Body of pancreas (tissue), 4 donors: ENCODE measurements around the gene NDUFS8. TPM values are rescaled to one million over a fixed set of nuclear protein-coding genes. Genes with fewer than 3 reads are reported as not detected.

Experiments
- ATAC-seq: fragments of 150-250 bp; one replicate; pipeline ENCODE4 v1.9.1; 2016
- DNase-seq, 4 donors: peaks; one replicate each; pipeline ENCODE4 v3.0.0-alpha.2; 2019
- H3K27ac ChIP-seq, 4 donors: fragments of 200-600 bp; sonication (generic); 1 replicate in 3 of 4; 2 replicates in 1 of 4; pipeline versions ENCODE4 v1.5.1 to v1.6.1; 2016 to 2019; ENCODE audit warnings: mild to moderate bottlenecking in 1 of 4, mixed read lengths in 1 of 4, moderate library complexity in 1 of 4
- H3K27me3 ChIP-seq, 2 donors: fragments of 200-600 bp; sonication (generic); one replicate each; pipeline ENCODE4 v1.6.0; 2016; ENCODE audit warnings: mild to moderate bottlenecking in 1 of 2
- H3K36me3 ChIP-seq, 2 donors: fragments of 200-600 bp; sonication (generic); replicated peaks in 1 of 2; 2 replicates each; pipeline ENCODE4 v1.5.1; 2016; ENCODE audit warnings: low read depth in 2 of 2; ENCODE audit not compliant: insufficient read depth in 1 of 2
- H3K4me1 ChIP-seq: fragments of 200-600 bp; sonication (generic); one replicate; pipeline ENCODE4 v1.6.0; 2016
- H3K4me3 ChIP-seq, 2 donors: fragments of 200-600 bp; sonication (generic); 1 replicate in 1 of 2; 2 replicates in 1 of 2; pipeline ENCODE4 v1.5.1; 2016 to 2019
- H3K9me3 ChIP-seq, 3 donors: fragments of 200-600 bp; sonication (generic); 1 replicate in 2 of 3; 2 replicates in 1 of 3; pipeline ENCODE4 v1.5.1; 2016
- CTCF ChIP-seq, 7 experiments: fragments of 450-650 bp in 4 of 7; fragments of 200-600 bp in 3 of 7; sonication (generic) in 3 of 7; IDR thresholded peaks; one replicate each; pipeline ENCODE4 v1.5.1; 2016 to 2019; ENCODE audit warnings: antibody characterized with exemption in 7 of 7
- POLR2A ChIP-seq, 3 donors: fragments of 450-650 bp; IDR thresholded peaks; one replicate each; pipeline ENCODE4 v1.6.1; 2016; ENCODE audit warnings: antibody characterized with exemption in 3 of 3, mild to moderate bottlenecking in 2 of 3
- WGBS, 2 donors: methylation state at CpG; one replicate each; pipeline ENCODE4 v1.1.5; 2017; 5-methylcytosine and 5-hydroxymethylcytosine counted together
- intact Hi-C: fragments of 100-400 bp; cut with DNase I; formaldehyde crosslinking; loops from one replicate; pipeline ENCODE4 v1.15.1; 2023
- total RNA-seq, 2 donors: library from RNA; depleted of rRNA; stranded (reverse); fragments of >200 nt; gene quantifications; one replicate each; pipeline ENCODE4 v1.1.0, GENCODE V29; 2016

NDUFS8 gene
- total RNA-seq, 2 donors from 2014 or later = 108 to 109 TPM

GRCh38 chr11:68014157-68014946 is 16.1 kb upstream of the NDUFS8 start:
- no peaks in the 10 kb centered on the region for H3K9me3 ChIP-seq
- DNase-seq (peak in 3 of 4 donors; percentile 55 to 72 (median 61)), ATAC-seq (no peak)
- intact Hi-C loops = no loop called here
- TF ChIP-seq CTCF (IDR thresholded peaks at IDR 0.05) = no peak
- WGBS, 2 donors = 56 to 62% methylated on average over 8 to 14 of the region's 16 CpGs
- H3K4me3 ChIP-seq = no peak overlapping the region
- H3K27ac ChIP-seq = peak overlapping the region; percentile 78 to 92 (median 88)
- no peaks in the 10 kb centered on the region for H3K36me3 ChIP-seq
- H3K27me3 ChIP-seq = no peaks in the 10 kb centered on the region
- peaks cover 68% of the 10 kb centered on the region for H3K4me1 ChIP-seq

GRCh38 chr11:68014947-68015447 is 15.5 kb upstream of the NDUFS8 start:
- H3K27ac ChIP-seq = peak overlapping the region; percentile 78 to 92 (median 88)
- intact Hi-C loops = no loop called here
- DNase-seq (no peak), ATAC-seq (no peak)
- H3K27me3 ChIP-seq = no peaks in the 10 kb centered on the region
- no peak overlapping the region for H3K4me3 ChIP-seq
- WGBS, 2 donors = 78 to 100% methylated on average over 2 to 7 of the region's 19 CpGs
- no peak for TF ChIP-seq CTCF (IDR thresholded peaks at IDR 0.05)
- no peak for TF ChIP-seq POLR2A (IDR thresholded peaks at IDR 0.05)
- H3K4me1 ChIP-seq = peaks cover 62% of the 10 kb centered on the region
- no peaks in the 10 kb centered on the region for H3K9me3 ChIP-seq
- H3K36me3 ChIP-seq = no peaks in the 10 kb centered on the region

GRCh38 chr11:68015467-68015866 is 15.0 kb upstream of the NDUFS8 start:
- DNase-seq = no peak
- H3K27ac ChIP-seq = no peak overlapping the region

GRCh38 chr11:68016161-68016903 is 14.1 kb upstream of the NDUFS8 start:
- Histone ChIP-seq H3K36me3 (no peaks in the 10 kb centered on the region), H3K9me3 (no peaks in the 10 kb centered on the region), H3K4me3 (no peak overlapping the region), H3K27ac (peak overlapping the region in 3 of 4 donors; percentile 23 to 39 (median 37)), H3K4me1 (peaks cover 48% of the 10 kb centered on the region), H3K27me3 (no peaks in the 10 kb centered on the region)
- WGBS, 2 donors = 78 to 83% methylated on average over 13 of the region's 13 CpGs
- DNase-seq (no peak), ATAC-seq (no peak)
- intact Hi-C loops = no loop called here
- no peak for TF ChIP-seq CTCF (IDR thresholded peaks at IDR 0.05)

More at GRCh38 chr11:68015467-68015866, 15.0 kb upstream of the NDUFS8 start:
- intact Hi-C loops = no loop called here
- no peaks in the 10 kb centered on the region for H3K27me3 ChIP-seq
- WGBS, 2 donors = 90 to 95% methylated on average over 8 of the region's 8 CpGs
- no peak for ATAC-seq
- no peaks in the 10 kb centered on the region for H3K9me3 ChIP-seq
- no peaks in the 10 kb centered on the region for H3K36me3 ChIP-seq
- H3K4me3 ChIP-seq = no peak overlapping the region
- H3K4me1 ChIP-seq = peaks cover 57% of the 10 kb centered on the region
- TF ChIP-seq CTCF (IDR thresholded peaks at IDR 0.05) (no peak), POLR2A (IDR thresholded peaks at IDR 0.05) (no peak)
